WERI-Rb-1 (cell line): Measurements from ENCODE around the gene PRIMPOL.

Source experiments
- DNase-seq: peaks from one replicate; pipeline ENCODE4 v3.0.0-alpha.2; 2020
- H3K27ac ChIP-seq: fragments of 250-450 bp; sonication (Bioruptor Pico); 2 replicates; pipeline ENCODE4 v1.5.1; 2020; ENCODE audit warnings: mild to moderate bottlenecking, moderate library complexity
- H3K27me3 ChIP-seq: fragments of 250-450 bp; sonication (Bioruptor Pico); 2 replicates; pipeline ENCODE4 v1.5.1; 2021; ENCODE audit warnings: mild to moderate bottlenecking, low read depth, moderate library complexity; ENCODE audit not compliant: insufficient read depth, severe bottlenecking
- H3K36me3 ChIP-seq: fragments of 250-450 bp; sonication (Bioruptor Pico); 2 replicates; pipeline ENCODE4 v1.5.1; 2020; ENCODE audit warnings: mild to moderate bottlenecking, moderate library complexity
- H3K4me3 ChIP-seq: 2 replicates; pipeline ENCODE4 v1.5.1; 2011; ENCODE audit warnings: low read depth, mild to moderate bottlenecking, control low read depth, low read length
- H3K9me3 ChIP-seq: fragments of 250-450 bp; sonication (Bioruptor Pico); 2 replicates; pipeline ENCODE4 v1.5.1; 2021; ENCODE audit warnings: mild to moderate bottlenecking, moderate library complexity; ENCODE audit not compliant: severe bottlenecking
- TF ChIP-seq, protein P1 (sequence below): IDR thresholded peaks from 2 replicates; pipeline ENCODE4 v1.5.1; 2011; ENCODE audit warnings: low read depth, mild to moderate bottlenecking, control low read depth, inconsistent platforms, low read length

PRIMPOL gene

DNA sequence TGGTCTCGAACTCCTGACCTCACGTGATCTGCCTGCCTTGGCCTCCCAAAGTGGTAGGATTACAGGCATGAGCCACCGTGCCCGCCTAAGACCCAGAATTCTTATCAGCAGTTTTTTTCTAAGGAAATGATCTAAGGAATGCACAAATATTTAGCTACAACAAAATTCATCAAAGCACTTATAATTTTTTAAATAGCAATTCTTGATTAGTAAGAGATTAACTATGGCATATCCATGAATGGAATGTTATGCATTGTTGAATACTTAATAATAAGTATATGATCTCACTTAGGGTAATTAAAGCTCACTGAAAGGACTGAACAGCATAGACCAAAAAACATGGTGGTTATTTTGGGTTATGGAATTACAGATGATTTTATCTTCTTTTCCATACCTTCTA lies 66.0 kb downstream of the PRIMPOL start:
- DNase-seq: no peak
- TF ChIP-seq, protein P1, sequence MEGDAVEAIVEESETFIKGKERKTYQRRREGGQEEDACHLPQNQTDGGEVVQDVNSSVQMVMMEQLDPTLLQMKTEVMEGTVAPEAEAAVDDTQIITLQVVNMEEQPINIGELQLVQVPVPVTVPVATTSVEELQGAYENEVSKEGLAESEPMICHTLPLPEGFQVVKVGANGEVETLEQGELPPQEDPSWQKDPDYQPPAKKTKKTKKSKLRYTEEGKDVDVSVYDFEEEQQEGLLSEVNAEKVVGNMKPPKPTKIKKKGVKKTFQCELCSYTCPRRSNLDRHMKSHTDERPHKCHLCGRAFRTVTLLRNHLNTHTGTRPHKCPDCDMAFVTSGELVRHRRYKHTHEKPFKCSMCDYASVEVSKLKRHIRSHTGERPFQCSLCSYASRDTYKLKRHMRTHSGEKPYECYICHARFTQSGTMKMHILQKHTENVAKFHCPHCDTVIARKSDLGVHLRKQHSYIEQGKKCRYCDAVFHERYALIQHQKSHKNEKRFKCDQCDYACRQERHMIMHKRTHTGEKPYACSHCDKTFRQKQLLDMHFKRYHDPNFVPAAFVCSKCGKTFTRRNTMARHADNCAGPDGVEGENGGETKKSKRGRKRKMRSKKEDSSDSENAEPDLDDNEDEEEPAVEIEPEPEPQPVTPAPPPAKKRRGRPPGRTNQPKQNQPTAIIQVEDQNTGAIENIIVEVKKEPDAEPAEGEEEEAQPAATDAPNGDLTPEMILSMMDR: no peak
- no peak overlapping the region for H3K4me3 ChIP-seq
- no peak overlapping the region for H3K27ac ChIP-seq
- H3K36me3 ChIP-seq: peaks cover 100% of the 10 kb centered on the region
- H3K27me3 ChIP-seq: no peaks in the 10 kb centered on the region
- no peaks in the 10 kb centered on the region for H3K9me3 ChIP-seq

DNA sequence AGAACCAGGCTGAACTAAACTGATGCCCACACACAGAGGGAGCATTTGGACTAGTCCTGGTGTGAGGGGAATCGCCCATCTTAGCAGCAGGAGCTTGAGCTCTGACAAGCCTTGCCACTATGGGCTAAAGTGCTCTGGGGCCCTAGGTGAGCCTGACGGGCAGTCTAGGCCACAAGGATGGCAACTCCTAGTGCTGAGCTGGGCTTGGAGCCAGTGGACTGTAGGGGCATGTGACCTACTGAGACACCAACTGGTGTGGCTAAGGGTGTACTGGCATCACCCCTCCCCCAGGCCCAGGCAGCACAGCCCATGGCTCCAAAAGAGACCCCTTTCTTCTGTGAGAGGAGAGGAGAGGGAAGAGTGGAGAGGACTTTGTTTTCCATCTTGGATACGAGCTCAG lies 69.9 kb downstream of the PRIMPOL start:
- TF ChIP-seq, protein P1: no peak
- DNase-seq: no peak
- Histone ChIP-seq H3K36me3 (peaks cover 98% of the 10 kb centered on the region), H3K9me3 (no peaks in the 10 kb centered on the region), H3K27me3 (no peaks in the 10 kb centered on the region), H3K4me3 (no peak overlapping the region), H3K27ac (no peak overlapping the region)

DNA sequence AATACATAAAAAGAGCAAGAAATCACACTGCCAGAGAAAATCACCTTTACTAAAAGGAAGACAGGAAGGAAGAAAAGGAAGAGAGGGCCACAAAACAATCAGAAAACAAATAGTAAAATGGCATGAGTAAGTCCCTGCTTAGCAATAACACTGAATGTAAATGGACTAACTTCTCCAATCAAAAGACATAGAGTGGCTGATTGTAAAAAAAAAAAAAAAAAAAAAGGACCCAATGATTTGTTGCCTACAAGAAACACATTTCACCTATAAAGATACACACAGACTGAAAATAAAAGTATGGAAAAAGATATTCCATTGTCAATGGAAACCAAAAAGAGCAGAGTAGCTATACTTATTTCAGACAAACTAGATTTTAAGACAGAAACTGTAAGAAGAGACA lies 71.7 kb downstream of the PRIMPOL start:
- H3K27me3 ChIP-seq: no peaks in the 10 kb centered on the region
- H3K9me3 ChIP-seq: no peaks in the 10 kb centered on the region
- no peak overlapping the region for H3K4me3 ChIP-seq
- H3K27ac ChIP-seq: no peak overlapping the region
- DNase-seq: no peak
- H3K36me3 ChIP-seq: peaks cover 97% of the 10 kb centered on the region
- TF ChIP-seq, protein P1: no peak

DNA sequence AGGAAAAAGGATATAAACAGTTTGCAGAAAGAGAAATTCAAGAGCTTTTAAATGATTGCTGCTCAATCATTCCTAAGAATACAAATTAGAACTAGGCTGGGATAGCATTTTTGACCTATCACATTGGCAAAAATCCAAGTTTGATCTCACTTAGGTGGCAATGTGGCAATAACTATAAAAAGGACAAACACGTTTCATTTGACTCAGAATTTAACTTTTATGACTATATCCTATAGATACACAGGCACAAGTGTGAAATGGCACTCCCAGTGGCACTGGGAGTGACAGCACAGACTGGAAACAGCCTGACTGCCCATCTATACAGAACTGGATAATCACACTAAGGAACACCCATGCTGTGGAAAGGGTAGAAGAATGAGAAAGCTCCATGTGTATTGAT lies 73.3 kb downstream of the PRIMPOL start:
- TF ChIP-seq, protein P1: 0 out of 2 replicates have a peak, but pooled peaks have one; percentile 13
- H3K36me3 ChIP-seq: peaks cover 94% of the 10 kb centered on the region
- no peaks in the 10 kb centered on the region for H3K9me3 ChIP-seq
- no peaks in the 10 kb centered on the region for H3K27me3 ChIP-seq
- no peak for DNase-seq
- no peak overlapping the region for H3K27ac ChIP-seq
- no peak overlapping the region for H3K4me3 ChIP-seq

DNA sequence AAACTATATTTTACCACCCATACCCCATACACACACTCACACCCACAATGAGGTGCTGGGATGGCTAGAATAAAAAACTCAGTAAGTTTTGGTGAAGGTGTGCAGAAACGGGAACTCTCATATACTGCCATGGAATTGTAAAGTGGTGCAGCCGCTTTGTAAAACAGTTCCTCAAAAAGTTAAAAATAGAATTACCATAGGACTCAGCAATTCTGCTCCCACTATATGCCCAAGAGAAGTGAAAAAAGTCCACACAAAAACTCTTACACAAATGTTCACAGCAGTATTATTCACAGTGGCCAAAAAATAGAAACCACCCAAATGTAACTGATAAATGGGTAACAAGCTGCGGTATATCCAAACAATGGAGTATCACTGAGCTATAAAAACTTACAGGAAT lies 77.9 kb downstream of the PRIMPOL start:
- Histone ChIP-seq H3K4me3 (no peak overlapping the region), H3K27ac (no peak overlapping the region), H3K9me3 (no peaks in the 10 kb centered on the region), H3K27me3 (no peaks in the 10 kb centered on the region), H3K36me3 (peaks cover 88% of the 10 kb centered on the region)
- DNase-seq: no peak
- TF ChIP-seq, protein P1: no peak

DNA sequence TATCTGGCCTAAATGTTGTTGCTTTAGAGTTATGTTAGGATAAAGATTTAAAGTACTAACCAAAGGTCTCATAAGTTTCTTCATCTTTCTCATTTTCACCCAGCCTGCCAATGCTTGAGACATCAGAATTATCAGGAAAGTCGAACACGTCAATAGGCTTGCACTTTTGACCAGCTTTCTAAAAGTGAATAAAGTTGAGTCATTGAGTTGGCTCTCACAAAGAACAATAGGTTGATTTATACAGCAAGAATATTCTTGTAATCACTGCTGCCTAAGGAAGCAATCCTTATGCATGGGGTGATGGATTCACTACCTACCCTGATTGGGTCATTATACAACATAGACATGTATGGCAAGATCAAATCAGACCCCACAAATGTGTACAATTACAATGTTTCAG lies 79.3 kb downstream of the PRIMPOL start:
- no peak for DNase-seq
- Histone ChIP-seq H3K27me3 (no peaks in the 10 kb centered on the region), H3K4me3 (no peak overlapping the region), H3K27ac (no peak overlapping the region), H3K9me3 (no peaks in the 10 kb centered on the region), H3K36me3 (peaks cover 82% of the 10 kb centered on the region)
- TF ChIP-seq, protein P1: no peak
